Measurements from ENCODE around the gene PLD2.
"Not testable (repeated sequence)": the region's sequence is repeated elsewhere in the genome, so short reads cannot be mapped to it uniquely, and the experiment has no call there.

Gene PLD2

DNA sequence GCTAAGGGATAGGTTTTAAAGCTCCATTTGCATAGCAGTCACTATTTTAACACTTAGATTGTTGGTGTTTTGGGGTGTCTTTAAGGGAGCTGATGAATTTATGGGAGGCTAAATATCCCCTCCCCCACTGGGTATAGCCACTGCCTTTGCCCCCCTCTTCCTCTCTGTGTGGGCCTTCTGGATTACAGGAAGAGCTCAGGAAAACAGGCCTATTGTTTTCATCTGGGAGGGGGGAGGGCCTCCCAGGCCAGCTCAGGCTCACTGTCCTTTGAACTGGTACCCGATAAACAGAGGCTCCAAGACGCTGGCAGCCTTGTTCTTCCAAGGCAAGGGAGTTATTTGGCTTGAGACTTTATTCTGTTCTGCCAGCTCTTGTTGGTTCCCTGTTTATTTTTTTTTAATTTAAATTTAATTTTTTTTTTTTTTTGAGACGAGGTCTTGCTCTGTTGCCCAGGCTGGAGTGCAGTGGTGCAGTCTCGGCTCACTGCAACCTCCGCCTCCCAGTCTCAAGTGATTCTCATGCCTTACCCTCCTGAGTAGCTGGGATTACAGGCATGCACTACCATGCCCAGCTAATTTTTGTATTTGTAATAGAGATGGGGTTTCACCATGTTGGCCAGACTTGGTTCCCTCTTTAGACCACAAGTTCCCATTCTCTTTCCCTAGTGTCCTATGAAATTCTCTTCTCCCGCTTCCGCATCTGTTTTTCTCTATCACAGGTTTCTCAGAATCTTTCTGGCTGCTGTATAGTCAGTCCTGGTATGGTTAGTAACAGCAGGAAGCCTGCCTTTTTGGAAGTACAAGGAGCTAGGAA lies 51.3 kb downstream of the PLD2 start:
- no peak for DNase-seq

DNA sequence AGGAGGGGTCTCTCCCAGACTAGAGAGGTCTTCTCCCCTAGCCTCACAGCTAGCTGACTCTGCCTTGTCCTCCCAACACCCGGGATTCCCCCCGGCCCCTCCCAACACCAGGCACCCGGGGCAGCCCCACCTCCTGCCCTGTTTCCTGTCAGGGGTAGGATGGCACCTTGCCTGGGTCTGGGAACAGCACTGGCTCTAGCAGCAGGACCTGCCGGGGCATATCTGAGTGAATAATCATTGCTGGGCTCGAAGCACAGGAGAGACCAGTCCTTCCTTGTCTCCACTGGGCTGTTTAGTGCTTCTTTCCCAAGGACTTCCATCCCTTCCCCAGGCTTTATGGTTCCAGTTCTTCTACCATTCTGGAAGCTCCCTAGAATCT lies 51.9 kb downstream of the PLD2 start:
- DNase-seq: no peak

DNA sequence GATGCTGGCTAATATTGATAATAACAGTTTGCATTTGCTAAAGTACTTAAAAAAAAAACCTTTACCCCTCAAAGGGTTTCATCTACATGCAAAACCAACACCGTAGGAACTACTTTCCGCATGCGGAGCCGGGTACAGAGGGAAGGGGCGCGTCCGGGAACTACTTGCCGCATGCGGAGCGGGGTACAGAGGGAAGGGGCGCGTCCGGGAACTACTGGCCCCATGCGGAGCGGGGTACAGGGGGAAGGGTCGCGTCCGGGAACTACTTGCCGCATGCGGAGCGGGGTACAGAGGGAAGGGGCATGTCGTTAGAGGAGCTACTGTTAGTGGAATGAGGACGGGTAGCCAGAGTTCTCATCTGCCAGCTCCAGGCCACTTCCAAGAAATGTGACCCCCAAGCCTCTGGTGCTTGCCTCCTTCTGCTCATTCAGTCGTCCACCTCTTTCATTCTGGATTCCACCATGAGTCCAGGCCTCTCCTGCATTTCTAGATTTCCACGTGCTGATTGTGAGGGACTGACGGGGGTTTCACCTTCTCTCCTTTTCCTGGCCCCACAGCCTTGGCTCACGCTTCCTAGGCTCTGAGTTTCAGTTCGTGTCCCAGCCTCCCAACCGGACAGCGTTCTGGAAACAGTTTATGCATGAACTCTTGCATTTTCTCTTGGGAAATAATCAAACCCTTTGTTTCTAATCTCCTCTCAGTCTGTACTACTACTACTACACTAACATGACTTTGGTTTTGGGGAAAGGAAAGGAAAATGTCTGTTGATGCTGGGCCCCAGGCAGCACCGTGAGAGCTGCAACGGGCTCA lies 53.1 kb downstream of the PLD2 start:
- no peak for DNase-seq

DNA sequence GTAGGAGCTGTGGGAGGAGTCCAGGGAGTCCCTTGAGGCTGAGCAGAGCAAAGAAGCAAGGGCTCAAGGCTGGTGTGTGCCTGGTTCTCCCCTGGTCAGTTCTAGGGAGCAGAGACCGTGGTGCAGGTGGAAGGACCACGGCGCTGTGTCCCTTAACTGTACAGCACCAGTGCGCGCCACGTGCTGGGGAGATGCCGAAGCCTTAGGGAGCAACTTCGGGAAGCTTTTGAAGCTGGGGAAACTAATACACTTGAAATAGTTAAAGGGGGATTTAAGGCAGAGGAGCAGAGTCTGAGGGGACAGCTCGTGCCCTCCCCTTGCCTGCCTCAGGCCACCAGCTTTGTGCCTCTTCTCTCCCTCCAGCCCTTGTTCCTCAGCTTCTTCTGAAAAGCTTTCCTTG lies 53.7 kb downstream of the PLD2 start:
- no peak for DNase-seq

DNA sequence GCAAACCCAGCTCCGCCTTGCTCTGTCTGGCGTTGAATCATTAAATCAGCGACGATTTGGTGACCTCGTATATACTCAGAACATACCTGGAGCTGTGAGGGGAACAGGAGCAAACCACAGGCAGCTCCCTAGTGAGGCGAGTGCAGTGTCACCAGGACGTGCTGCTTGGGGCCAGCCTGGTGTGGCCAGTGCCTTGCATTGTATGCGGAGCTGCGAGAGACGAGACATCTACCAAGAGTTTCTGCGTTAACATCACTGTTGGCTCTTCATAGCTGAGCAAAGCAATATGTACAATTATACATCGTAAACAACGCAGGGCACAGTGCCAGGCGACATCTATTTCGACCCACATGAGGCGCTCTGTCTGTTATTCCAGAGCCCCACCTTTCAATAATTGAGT lies 54.1 kb downstream of the PLD2 start:
- no peak for DNase-seq

DNA sequence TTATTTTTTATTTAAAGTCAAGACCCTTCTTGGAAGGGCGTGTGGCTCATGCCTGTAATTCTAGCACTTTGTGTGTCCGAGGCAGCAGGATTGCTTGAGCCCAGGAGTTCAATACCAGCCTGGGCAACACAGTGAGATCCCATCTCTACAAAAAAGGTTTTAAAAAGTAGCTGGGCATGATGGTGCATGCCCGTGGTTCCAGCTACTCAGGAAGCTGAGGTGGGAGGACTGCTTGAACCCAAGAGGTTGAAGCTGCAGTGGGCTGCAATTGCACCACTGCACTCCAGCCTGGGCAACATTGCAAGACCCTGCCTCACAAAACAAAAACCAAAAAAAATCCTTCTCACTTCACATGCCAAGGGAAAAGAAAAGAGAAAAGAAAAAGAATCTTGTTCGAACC lies 55.8 kb downstream of the PLD2 start:
- DNase-seq: no peak

DNA sequence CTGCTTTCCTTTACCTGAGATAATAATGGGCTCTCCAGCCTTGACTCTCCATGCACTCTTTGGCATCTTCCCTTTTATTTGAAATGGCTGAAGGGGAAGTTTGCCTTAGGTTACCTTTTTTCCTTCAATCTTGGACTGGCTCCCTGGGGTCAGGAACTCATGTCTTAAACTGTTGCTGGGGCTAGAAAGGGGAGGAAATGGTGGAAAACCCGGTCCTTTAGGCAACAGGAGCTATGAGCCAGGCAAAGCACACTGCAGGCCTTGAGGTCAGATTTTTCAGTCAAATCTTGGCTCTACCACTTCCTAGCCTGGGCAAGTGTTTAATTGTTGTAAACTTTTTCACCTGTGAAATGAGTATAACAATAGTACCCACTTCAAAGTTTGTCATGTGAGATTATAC lies 56.4 kb downstream of the PLD2 start:
- no peak for DNase-seq

DNA sequence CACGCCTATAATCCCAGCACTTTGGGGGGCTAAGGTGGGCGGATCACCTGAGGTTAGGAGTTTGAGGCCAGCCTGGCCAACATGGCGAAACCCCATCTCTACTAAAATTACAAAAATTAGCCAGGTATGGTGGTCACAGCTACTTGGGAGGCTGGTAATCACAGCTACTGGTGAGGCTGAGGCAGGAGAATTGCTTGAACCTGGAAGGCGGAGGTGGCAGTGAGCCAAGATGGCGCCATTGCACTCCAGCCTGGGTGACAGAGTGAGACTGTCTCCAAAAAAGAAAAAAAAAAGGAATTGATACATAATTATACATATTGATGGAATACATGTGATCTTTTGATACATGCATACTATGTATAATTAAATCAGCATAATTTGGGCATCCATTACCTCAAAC lies 60.6 kb downstream of the PLD2 start:
- not testable (repeated sequence) for DNase-seq

DNA sequence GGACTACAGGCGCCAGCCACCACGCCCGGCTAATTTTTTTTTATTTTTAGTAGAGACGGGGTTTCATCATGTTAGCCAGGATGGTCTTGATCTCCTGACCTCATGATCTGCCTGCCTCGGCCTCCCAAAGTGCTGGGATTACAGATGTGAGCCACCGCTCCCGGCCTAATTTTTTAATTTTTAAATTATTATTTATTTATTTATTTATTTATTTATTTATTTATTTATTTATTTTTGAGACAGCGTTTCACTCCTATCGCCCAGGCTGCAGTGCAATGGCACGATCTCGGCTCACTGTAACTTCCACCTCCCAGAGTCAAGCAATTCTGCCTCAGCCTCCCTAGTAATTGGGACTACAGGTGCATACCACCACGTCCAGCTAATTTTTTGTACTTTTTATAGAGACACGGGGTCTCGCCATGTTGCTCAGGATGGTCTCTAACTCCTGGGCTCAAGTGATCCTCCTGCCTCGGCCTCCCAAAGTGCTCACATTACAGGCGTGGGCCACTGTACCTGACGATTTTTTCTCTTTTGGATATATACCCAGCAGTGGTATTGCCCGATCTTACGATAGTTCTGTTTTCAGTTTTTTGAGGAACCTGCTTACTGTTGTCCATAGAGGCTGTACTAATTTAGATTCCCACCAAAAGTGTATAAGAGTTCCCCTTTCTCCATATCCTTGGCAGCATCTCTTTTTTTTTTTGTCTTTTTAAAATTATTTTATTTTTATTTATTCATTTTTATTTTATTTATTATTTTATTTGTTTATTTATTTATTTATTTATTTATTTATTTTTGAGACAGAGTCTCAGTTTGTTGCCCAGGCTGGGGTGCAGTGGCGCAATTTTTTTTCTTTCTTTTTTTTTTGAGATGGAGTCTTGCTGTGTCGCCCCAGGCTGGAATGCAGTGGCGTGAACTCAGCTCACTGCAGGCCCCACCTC lies 62.4 kb downstream of the PLD2 start:
- DNase-seq: not testable (repeated sequence)

DNA sequence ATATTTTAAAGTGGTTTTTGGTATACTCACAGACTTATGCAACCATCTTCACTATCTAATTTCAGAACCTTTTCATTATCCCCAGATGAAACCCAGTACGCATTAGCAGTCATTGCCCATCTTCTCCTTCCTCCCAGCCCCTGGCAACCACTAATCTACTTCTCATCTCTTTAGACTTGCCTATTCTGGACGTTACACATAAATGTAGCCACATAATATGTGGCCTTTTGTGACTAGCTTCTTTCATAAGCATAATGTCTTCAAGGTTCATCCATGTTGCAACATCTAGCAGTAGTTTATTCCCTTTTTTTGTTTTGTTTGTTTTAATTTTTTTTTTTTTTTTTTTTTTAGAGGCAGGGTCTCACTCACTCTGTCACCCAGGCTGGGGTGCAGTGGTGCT lies 63.9 kb downstream of the PLD2 start:
- DNase-seq: no peak

DNA sequence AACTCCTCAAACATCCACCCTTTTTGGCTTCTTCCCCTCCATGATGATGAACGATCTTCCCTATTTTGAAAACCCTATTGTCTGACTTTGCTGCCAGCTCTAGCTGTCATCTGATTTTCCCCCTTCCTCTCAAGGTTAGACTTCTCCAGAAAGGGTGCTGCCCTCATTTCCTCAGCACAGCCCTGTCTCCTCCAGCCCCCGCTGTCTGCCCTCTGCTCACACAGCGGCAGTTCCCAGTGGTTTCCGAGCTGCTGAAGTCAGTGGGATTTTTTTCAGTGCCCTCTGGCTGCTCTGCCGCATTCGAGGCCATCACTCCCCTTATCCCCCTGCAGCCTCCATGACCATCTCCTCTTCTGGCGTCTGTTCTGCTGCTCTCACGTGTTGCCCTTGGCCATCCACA lies 65.8 kb downstream of the PLD2 start:
- no peak for DNase-seq
